Smooth muscle cell (in vitro differentiated cells): ENCODE results near the gene EML4. TPM values are rescaled to one million over a fixed set of nuclear protein-coding genes. Genes with fewer than 3 reads are reported as not detected.
"Not testable (repeated sequence)": the region's sequence is repeated elsewhere in the genome, so short reads cannot be mapped to it uniquely, and the experiment has no call there.

Experiments used
- DNase-seq: peaks from one replicate; lab custom pipeline; 2025; ENCODE audit not compliant: unreplicated experiment; lab: John Stamatoyannopoulos, UW
- H2AFZ ChIP-seq: fragments of 200-600 bp; sonication (generic); 2 replicates; pipeline ENCODE4 v1.6.0; 2016; ENCODE audit warnings: antibody characterized with exemption, low read depth, mild to moderate bottlenecking
- H3F3A ChIP-seq: fragments of 200-600 bp; sonication (generic); 2 replicates; pipeline ENCODE4 v1.6.0; 2017; ENCODE audit warnings: antibody characterized with exemption, low read depth
- H3K27ac ChIP-seq: fragments of 200-600 bp; sonication (generic); 2 replicates; pipeline ENCODE4 v1.5.1; 2016; ENCODE audit warnings: low read depth, mild to moderate bottlenecking
- H3K27me3 ChIP-seq: fragments of 200-600 bp; sonication (generic); 2 replicates; pipeline ENCODE4 v1.6.1; 2016; ENCODE audit warnings: low read depth, mild to moderate bottlenecking
- H3K36me3 ChIP-seq: fragments of 200-600 bp; sonication (generic); 2 replicates; pipeline ENCODE4 v1.5.1; 2016; ENCODE audit warnings: low read depth
- H3K4me1 ChIP-seq: fragments of 200-600 bp; sonication (generic); 2 replicates; pipeline ENCODE4 v1.5.1; 2016; ENCODE audit warnings: low read depth
- H3K4me2 ChIP-seq: fragments of 200-600 bp; sonication (generic); 2 replicates; pipeline ENCODE4 v1.6.0; 2016; ENCODE audit warnings: mild to moderate bottlenecking
- H3K4me3 ChIP-seq: fragments of 200-600 bp; sonication (generic); 2 replicates; pipeline ENCODE4 v1.5.1; 2016; ENCODE audit warnings: mild to moderate bottlenecking
- H3K79me2 ChIP-seq: fragments of 200-600 bp; sonication (generic); 2 replicates; pipeline ENCODE4 v1.6.0; 2016; ENCODE audit warnings: low read depth, mild to moderate bottlenecking
- H3K9ac ChIP-seq: fragments of 200-600 bp; sonication (generic); 2 replicates; pipeline ENCODE4 v1.6.0; 2016; ENCODE audit warnings: low read depth
- H3K9me3 ChIP-seq: fragments of 200-600 bp; sonication (generic); replicated peaks from 2 replicates; pipeline ENCODE4 v1.5.1; 2016; ENCODE audit warnings: low read depth
- H4K20me1 ChIP-seq: fragments of 200-600 bp; sonication (generic); 2 replicates; pipeline ENCODE4 v1.6.0; 2016; ENCODE audit warnings: low read depth
- CTCF ChIP-seq: fragments of 200-600 bp; sonication (generic); IDR thresholded peaks from 2 replicates; pipeline ENCODE4 v1.5.1; 2017; ENCODE audit warnings: borderline replicate concordance, mild to moderate bottlenecking, antibody characterized with exemption; ENCODE audit not compliant: insufficient read depth, poor library complexity, severe bottlenecking
- WGBS: methylation state at CpG from one replicate; pipeline ENCODE4 v1.1.7; 2016; ENCODE audit warnings: low lambda C conversion rate; 5-methylcytosine and 5-hydroxymethylcytosine counted together
- polyA plus RNA-seq: library from polyadenylated mRNA; unstranded; fragments of >200 nt; fragmentation: Nextera tagmentation; extraction: Ambion mirVana; gene quantifications from 2 replicates; pipeline ENCODE4 v1.2.1, GENCODE V29; 2016
- total RNA-seq: library from RNA; depleted of rRNA; stranded (reverse); fragments of >200 nt; gene quantifications from 2 replicates; pipeline ENCODE4 v1.2.3, GENCODE V29; 2014

Gene EML4
- total and polyA plus RNA-seq, 2 experiments from 2014 or later, result 33.6 to 46.2 TPM

- DNase-seq, result no peak
- H3K9ac ChIP-seq, result no peak overlapping the region
- no peak overlapping the region for H2AFZ ChIP-seq
- H3K27me3 ChIP-seq, result no peaks in the 10 kb centered on the region
- H3K4me3 ChIP-seq, result no peak overlapping the region
- no peak overlapping the region for H3K27ac ChIP-seq
- H3F3A ChIP-seq, result no peaks in the 10 kb centered on the region
- 47% methylated on average over 3 of the region's 3 CpGs for WGBS
- H3K36me3 ChIP-seq, result no peaks in the 10 kb centered on the region
- no peak for TF ChIP-seq CTCF
- no peak overlapping the region for H3K4me2 ChIP-seq
- no peaks in the 10 kb centered on the region for H3K4me1 ChIP-seq
- H3K9me3 ChIP-seq, result no peaks in the 10 kb centered on the region
- no peaks in the 10 kb centered on the region for H3K79me2 ChIP-seq
- H4K20me1 ChIP-seq, result no peaks in the 10 kb centered on the region
Observed at GRCh38 chr2:42372474-42373200, 203.5 kb downstream of the EML4 start.

- H3K4me3 ChIP-seq, result no peak overlapping the region
- no peak for DNase-seq
- H3K9ac ChIP-seq, result no peak overlapping the region
- no peak overlapping the region for H3K27ac ChIP-seq
- no peak overlapping the region for H2AFZ ChIP-seq
- no peaks in the 10 kb centered on the region for H4K20me1 ChIP-seq
- WGBS, result 81% methylated on average over 7 of the region's 7 CpGs
- H3K27me3 ChIP-seq, result no peaks in the 10 kb centered on the region
- H3K4me1 ChIP-seq, result no peaks in the 10 kb centered on the region
- no peaks in the 10 kb centered on the region for H3F3A ChIP-seq
- no peak overlapping the region for H3K4me2 ChIP-seq
- H3K9me3 ChIP-seq, result no peaks in the 10 kb centered on the region
- no peak for TF ChIP-seq CTCF
- no peaks in the 10 kb centered on the region for H3K36me3 ChIP-seq
- no peaks in the 10 kb centered on the region for H3K79me2 ChIP-seq
Observed at GRCh38 chr2:42376758-42377157, 207.6 kb downstream of the EML4 start.

DNA sequence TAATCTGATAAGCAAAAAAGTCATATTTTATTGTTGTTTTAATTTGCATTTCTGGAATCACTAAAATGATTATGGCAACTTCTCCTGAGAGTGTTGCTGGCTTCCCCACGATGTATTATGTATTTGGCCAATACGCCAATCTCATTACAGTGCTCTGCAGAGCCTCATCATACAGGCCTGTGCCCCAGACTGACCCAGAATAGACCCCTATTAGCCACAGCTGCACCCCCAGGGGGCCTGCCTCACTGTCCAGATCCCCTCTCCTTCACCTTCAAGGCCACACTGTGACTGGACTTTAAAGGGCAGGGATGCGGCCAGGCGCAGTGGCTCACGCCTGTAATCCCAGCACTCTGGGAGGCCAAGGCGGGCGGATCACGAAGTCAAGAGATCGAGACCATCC lies 209.3 kb downstream of the EML4 start:
- H4K20me1 ChIP-seq, result no peaks in the 10 kb centered on the region
- TF ChIP-seq CTCF, result no peak
- H3K4me2 ChIP-seq, result no peak overlapping the region
- H3K27ac ChIP-seq, result no peak overlapping the region
- H3K27me3 ChIP-seq, result no peaks in the 10 kb centered on the region
- no peak for DNase-seq
- 93% methylated on average over 9 of the region's 9 CpGs for WGBS
- H3K9ac ChIP-seq, result no peak overlapping the region
- H2AFZ ChIP-seq, result no peak overlapping the region
- H3K36me3 ChIP-seq, result no peaks in the 10 kb centered on the region
- H3K79me2 ChIP-seq, result no peaks in the 10 kb centered on the region
- H3K4me3 ChIP-seq, result no peak overlapping the region
- no peaks in the 10 kb centered on the region for H3F3A ChIP-seq
- H3K9me3 ChIP-seq, result no peaks in the 10 kb centered on the region
- no peaks in the 10 kb centered on the region for H3K4me1 ChIP-seq

- not testable (repeated sequence) for H3K4me3 ChIP-seq, H3K9me3 ChIP-seq, H3K4me2 ChIP-seq, H3K27me3 ChIP-seq, H2AFZ ChIP-seq, H3K4me1 ChIP-seq, H3F3A ChIP-seq, H3K27ac ChIP-seq, H3K36me3 ChIP-seq, H4K20me1 ChIP-seq, H3K79me2 ChIP-seq, H3K9ac ChIP-seq, DNase-seq
- 96% methylated on average over 7 of the region's 7 CpGs for WGBS
Observed at GRCh38 chr2:42380026-42380425, 210.9 kb downstream of the EML4 start.
